IMR-90 (cell line): ENCODE results near the gene CNGA1. TPM values are rescaled to one million over a fixed set of nuclear protein-coding genes. Genes with fewer than 3 reads are reported as not detected.

Experiments used
- ATAC-seq: fragments of 200-7000 bp; cut with Tn5 transposase; 2 replicates; pipeline ENCODE4 v1.9.1; 2020; ENCODE audit warnings: low read depth, mild to moderate bottlenecking, moderate library complexity
- BruUV-seq: library from RNA; stranded (reverse); fragments of 400-500 nt; replicated peaks from 2 replicates; lab custom pipeline; 2021; lab: Mats Ljungman, UMichigan
- CTCF ChIA-PET: fragments of 300-600 bp; formaldehyde crosslinking; extraction: SDS; loops from one replicate; lab custom pipeline; 2021; ENCODE audit warnings: antibody characterized with exemption; lab: Yijun Ruan, JAX
- POLR2A ChIA-PET: fragments of 300-600 bp; sonication (Branson Sonifier 250); formaldehyde crosslinking; loops from one replicate; lab custom pipeline; 2022; ENCODE audit warnings: antibody characterized with exemption; ENCODE audit not compliant: unreplicated experiment; lab: Charles Lee
- DNase-seq: peaks from one replicate; pipeline ENCODE4 v3.0.0; 2013
- H2AFZ ChIP-seq: replicated peaks from 2 replicates; pipeline ENCODE3; 2013; ENCODE audit warnings: low read length, mild to moderate bottlenecking; ENCODE audit not compliant: poor library complexity
- H2AK5ac ChIP-seq: 2 replicates; pipeline ENCODE4 v1.6.1; 2013; ENCODE audit warnings: low read depth, low read length, inconsistent platforms
- H2AK9ac ChIP-seq: replicated peaks from 2 replicates; pipeline ENCODE3; 2013; ENCODE audit warnings: mild to moderate bottlenecking, low read depth, low read length, moderate library complexity; ENCODE audit not compliant: poor library complexity
- H2BK120ac ChIP-seq: 2 replicates; pipeline ENCODE4 v1.6.1; 2013; ENCODE audit warnings: low read depth, low read length, inconsistent platforms
- H2BK15ac ChIP-seq: 3 replicates; pipeline ENCODE4 v1.6.1; 2013; ENCODE audit warnings: low read depth, low read length, inconsistent platforms
- H2BK20ac ChIP-seq: 2 replicates; pipeline ENCODE4 v1.6.1; 2013; ENCODE audit warnings: low read depth, mild to moderate bottlenecking, inconsistent platforms, low read length, moderate library complexity
- H2BK5ac ChIP-seq: 2 replicates; pipeline ENCODE4 v1.6.1; 2013; ENCODE audit warnings: mild to moderate bottlenecking, low read depth, low read length, inconsistent platforms; ENCODE audit not compliant: poor library complexity, severe bottlenecking
- H3K14ac ChIP-seq: replicated peaks from 2 replicates; pipeline ENCODE4 v1.6.1; 2013; ENCODE audit warnings: low read depth, low read length, inconsistent platforms
- H3K18ac ChIP-seq: 2 replicates; pipeline ENCODE4 v1.6.1; 2013; ENCODE audit warnings: low read depth, low read length, control low read depth
- H3K23ac ChIP-seq: 2 replicates; pipeline ENCODE4 v1.6.1; 2013; ENCODE audit warnings: low read depth, low read length, inconsistent platforms
- H3K27ac ChIP-seq: 2 replicates; pipeline ENCODE4 v1.5.1; 2013; ENCODE audit warnings: mild to moderate bottlenecking, control low read depth, low read length; ENCODE audit not compliant: insufficient read depth
- H3K27me3 ChIP-seq: 2 replicates; pipeline ENCODE4 v1.6.1; 2013; ENCODE audit warnings: low read length; ENCODE audit not compliant: control insufficient read depth, insufficient read depth
- H3K36me3 ChIP-seq: 2 replicates; pipeline ENCODE4 v1.6.1; 2013; ENCODE audit warnings: low read length, mixed read lengths; ENCODE audit not compliant: control insufficient read depth, insufficient read depth
- H3K4ac ChIP-seq: 2 replicates; pipeline ENCODE4 v1.6.1; 2013; ENCODE audit warnings: low read depth, low read length, inconsistent platforms
- H3K4me1 ChIP-seq: 2 replicates; pipeline ENCODE4 v1.6.1; 2013; ENCODE audit warnings: low read length, mixed read lengths; ENCODE audit not compliant: control insufficient read depth, insufficient read depth
- H3K4me2 ChIP-seq: 2 replicates; pipeline ENCODE4 v1.6.1; 2013; ENCODE audit warnings: low read depth, mild to moderate bottlenecking, control low read depth, low read length, moderate library complexity
- H3K4me3 ChIP-seq: 2 replicates; pipeline ENCODE4 v1.5.1; 2013; ENCODE audit warnings: low read depth, mild to moderate bottlenecking, control low read depth, low read length, moderate library complexity; ENCODE audit not compliant: insufficient read depth
- H3K56ac ChIP-seq: 2 replicates; pipeline ENCODE4 v1.6.1; 2013; ENCODE audit warnings: low read length, inconsistent platforms; ENCODE audit not compliant: insufficient read depth; ENCODE audit errors: extremely low read depth
- H3K79me1 ChIP-seq, 2 experiments: 2 replicates each; pipeline ENCODE4 v1.6.1; 2013; ENCODE audit warnings: low read length in 2 of 2, inconsistent platforms in 1 of 2, low read depth in 1 of 2
- H3K9ac ChIP-seq: 2 replicates; pipeline ENCODE4 v1.6.1; 2013; ENCODE audit warnings: low read depth, low read length, control low read depth
- H3K9me1 ChIP-seq: 2 replicates; pipeline ENCODE4 v1.6.1; 2013; ENCODE audit warnings: low read length, inconsistent platforms; ENCODE audit not compliant: insufficient read depth
- H3K9me3 ChIP-seq: 2 replicates; pipeline ENCODE4 v1.6.1; 2013; ENCODE audit warnings: low read length; ENCODE audit not compliant: control insufficient read depth, insufficient read depth
- H4K20me1 ChIP-seq: 2 replicates; pipeline ENCODE4 v1.6.1; 2013; ENCODE audit warnings: low read length, inconsistent platforms; ENCODE audit not compliant: insufficient read depth
- H4K5ac ChIP-seq: 2 replicates; pipeline ENCODE4 v1.6.1; 2013; ENCODE audit warnings: mild to moderate bottlenecking, low read depth, low read length, control low read depth
- H4K8ac ChIP-seq, 2 experiments: 2 replicates each; pipeline ENCODE4 v1.6.1; 2013; ENCODE audit warnings: low read depth in 2 of 2, low read length in 2 of 2, control low read depth in 1 of 2, inconsistent platforms in 1 of 2
- H4K91ac ChIP-seq: 2 replicates; pipeline ENCODE4 v1.6.1; 2013; ENCODE audit warnings: low read depth, low read length, inconsistent platforms; ENCODE audit not compliant: insufficient read depth
- FOS ChIP-seq: fragments of 150-350 bp; IDR thresholded peaks from 2 replicates; pipeline ENCODE4 v1.6.1; 2016; ENCODE audit warnings: low read depth, low read length
- MAFK ChIP-seq: IDR thresholded peaks from 2 replicates; pipeline ENCODE4 v1.6.1; 2012; ENCODE audit warnings: low read depth, low read length, improper control_type of control experiment
- WGBS, 2 experiments: methylation state at CpG; one replicate each; pipeline versions ENCODE4 v1.1.5 to v1.1.7; 2013; ENCODE audit warnings: missing lambda C conversion rate in 2 of 2; ENCODE audit not compliant: insufficient read length in 1 of 2; ENCODE audit errors: extremely low coverage in 2 of 2; 5-methylcytosine and 5-hydroxymethylcytosine counted together
- dilution Hi-C: fragments of 300-500 bp; cut with HindIII; formaldehyde crosslinking; loops from one replicate; pipeline ENCODE4 v1.14.3; 2018; ENCODE audit warnings: low sequenced_read_pairs; ENCODE audit not compliant: unreplicated experiment
- in situ Hi-C: fragments of 300-500 bp; cut with MboI; formaldehyde crosslinking; loops from 3 replicates; pipeline ENCODE4 v1.14.3; 2019; ENCODE audit warnings: low sequenced_read_pairs, inconsistent platforms, mixed read lengths
- intact Hi-C: fragments of 100-400 bp; cut with micrococcal nuclease; formaldehyde crosslinking; loops from 2 replicates; pipeline ENCODE4 v1.10.0; 2022
- polyA plus RNA-seq, 3 experiments: library from polyadenylated mRNA; depleted of rRNA; stranded (reverse); fragments of >200 nt; gene quantifications; 2 replicates each; pipeline ENCODE4 v1.2.3, GENCODE V29; 2012; ENCODE audit warnings: low replicate concordance in 1 of 3
- total RNA-seq: library from RNA; depleted of rRNA; stranded (reverse); fragments of >200 nt; gene quantifications from 2 replicates; pipeline ENCODE4 v1.2.3, GENCODE V29; 2012

Gene CNGA1
- total and polyA plus RNA-seq, 2 of the 4 experiments (the other 2 are of a cell fraction): not detected

- Histone ChIP-seq H4K8ac (peak overlapping the region; percentile 45 to 61; a peak in 2 of 4 replicates), H2BK5ac (peak overlapping the region; percentile 25), H3K36me3 (peaks cover 5% of the 10 kb centered on the region; the same call in 1 of the 2 replicates), H2AK5ac (0 out of 2 replicates have a peak overlapping the region, but pooled peaks have one; percentile 20), H2AK9ac (peak overlapping the region; percentile 97), H3K27ac (peak overlapping the region; percentile 78; the same call in 1 of the 2 replicates), H2AFZ (peak overlapping the region; percentile 88), H3K9me1 (no peaks in the 10 kb centered on the region), H3K9me3 (no peaks in the 10 kb centered on the region), H4K5ac (peak overlapping the region; percentile 1; the same call in 1 of the 2 replicates), H4K20me1 (no peaks in the 10 kb centered on the region), H3K14ac (peak overlapping the region; percentile 54), H2BK15ac (no peak overlapping the region), H3K23ac (peak overlapping the region; percentile 39), H3K4me3 (peak overlapping the region; percentile 68), H3K4me1 (no peaks in the 10 kb centered on the region), H3K4me2 (peak overlapping the region; percentile 65), H3K79me1 (peaks cover 13 to 21% of the 10 kb centered on the region in 2 experiments), H3K4ac (peak overlapping the region; percentile 43; the same call in 1 of the 2 replicates), H3K56ac (peak overlapping the region; percentile 49; the same call in 1 of the 2 replicates), H3K18ac (peak overlapping the region; percentile 2; the same call in 1 of the 2 replicates), H2BK20ac (no peak overlapping the region), H3K9ac (peak overlapping the region; percentile 77), H4K91ac (no peak overlapping the region), H3K27me3 (no peaks in the 10 kb centered on the region), H2BK120ac (peak overlapping the region; percentile 7; the same call in 1 of the 2 replicates)
- no CpG with 5 or more reads among the region's 4 CpGs for WGBS, 2 experiments
- ChIA-PET CTCF (no interaction called here), POLR2A (interaction anchor here (0.8 to 1.2 kb wide), 2 partner anchors 9 to 19 kb away, joined by 3 to 11 read pairs; no protein-coding TSS in a partner anchor)
- DNase-seq (peak; percentile 34), ATAC-seq (no peak)
- dilution Hi-C loops: no loop called here
- in situ Hi-C loops: no loop called here
- TSS peak; percentile 80 for BruUV-seq
- intact Hi-C loops: loop anchor here (5.0 kb wide), 2 partner anchors 56 to 76 kb away; partner anchors contain the start of gene CORIN
- TF ChIP-seq FOS (no peak), MAFK (no peak)
These were observed 103.2 kb downstream of the CNGA1 start for GRCh38 chr4:47913330-47913729.
